Measurements from ENCODE around the gene SLC11A2. TPM values are rescaled to one million over a fixed set of nuclear protein-coding genes. Genes with fewer than 3 reads are reported as not detected.
A peak's percentile ranks its signal among the peaks of the same experiment; 100 is the strongest.

Gene SLC11A2
- total RNA-seq, 3 donors from 2014 or later (not counting 1 experiment from before 2014, with no cell fraction given), result 34.3 to 54.3 (median 42.7) TPM

GRCh38 chr12:51027342-51027835 lies 1.2 kb upstream of the SLC11A2 start:
- TF ChIP-seq CTCF (IDR thresholded peaks at IDR 0.05), result no peak
- peaks cover 0 to 4% of the 10 kb centered on the region in 2 donors for H3K27me3 Mint-ChIP-seq (ENCODE audit: low read depth in 2 of 2)
- H3K4me1 Mint-ChIP-seq, result peaks cover 24 to 33% of the 10 kb centered on the region in 2 donors
- H3K27ac Mint-ChIP-seq, result no peak overlapping the region
- H3K36me3 ChIP-seq (ENCODE audit: control insufficient read depth, insufficient read depth, low read length), result no peaks in the 10 kb centered on the region
- H3K36me3 Mint-ChIP-seq, result no peaks in the 10 kb centered on the region
- ATAC-seq (no peak), DNase-seq (no peak)
- WGBS (ENCODE audit: insufficient coverage), result 96% methylated on average over 15 of the region's 15 CpGs
- no peaks in the 10 kb centered on the region for H3K27me3 ChIP-seq (ENCODE audit: control insufficient read depth, insufficient read depth, low read length)
- H3K9me3 Mint-ChIP-seq, result no peaks in the 10 kb centered on the region
- H3K27ac ChIP-seq (ENCODE audit: low read length), result no peak overlapping the region
- no peaks in the 10 kb centered on the region for H3K9me3 ChIP-seq (ENCODE audit: control insufficient read depth, insufficient read depth, low read length)
- peaks cover 18% of the 10 kb centered on the region for H3K4me1 ChIP-seq (ENCODE audit: control insufficient read depth, insufficient read depth, low read length)
- peak overlapping the region; percentile 47 for H3K4me3 Mint-ChIP-seq
- intact Hi-C loops (cut with micrococcal nuclease), result loop anchor here (5.0 to 10.0 kb wide), 2 partner anchors 103 to 200 kb away; a partner anchor contains a TSS
- no peak overlapping the region for H3K4me3 ChIP-seq (ENCODE audit: low read length)

GRCh38 chr12:51025338-51025835 lies 797 bp downstream of the SLC11A2 start:
- ATAC-seq, result no peak
- intact Hi-C loops (cut with micrococcal nuclease), result loop anchor here (5.0 to 10.0 kb wide), 2 partner anchors 101 to 198 kb away; a partner anchor contains a TSS
- Histone ChIP-seq H3K27ac (ENCODE audit: low read length) (peak overlapping the region; percentile 56), H3K27me3 (ENCODE audit: control insufficient read depth, insufficient read depth, low read length) (no peaks in the 10 kb centered on the region), H3K36me3 (ENCODE audit: control insufficient read depth, insufficient read depth, low read length) (no peaks in the 10 kb centered on the region), H3K4me1 (ENCODE audit: control insufficient read depth, insufficient read depth, low read length) (peaks cover 30% of the 10 kb centered on the region), H3K9me3 (ENCODE audit: control insufficient read depth, insufficient read depth, low read length) (no peaks in the 10 kb centered on the region), H3K4me3 (ENCODE audit: low read length) (peak overlapping the region; percentile 75)
- no peaks in the 10 kb centered on the region for H3K36me3 Mint-ChIP-seq
- TF ChIP-seq CTCF (IDR thresholded peaks at IDR 0.05), result no peak
- H3K9me3 Mint-ChIP-seq, result no peaks in the 10 kb centered on the region
- DNase-seq, result no peak
- peak overlapping the region; percentile 88 to 97 for H3K27ac Mint-ChIP-seq
- 20% methylated on average over 9 of the region's 9 CpGs for WGBS (ENCODE audit: insufficient coverage)
- H3K4me1 Mint-ChIP-seq, result peaks cover 43 to 52% of the 10 kb centered on the region in 2 donors
- peaks cover 0 to 4% of the 10 kb centered on the region in 2 donors for H3K27me3 Mint-ChIP-seq (ENCODE audit: low read depth in 2 of 2)
- H3K4me3 Mint-ChIP-seq, result peak overlapping the region; percentile 98

GRCh38 chr12:51023625-51024382 lies 2.4 kb downstream of the SLC11A2 start:
- intact Hi-C loops (cut with micrococcal nuclease), result loop anchor here (10.0 kb wide), 1 partner anchor 99 kb away; a partner anchor contains a TSS
- Histone ChIP-seq H3K9me3 (ENCODE audit: control insufficient read depth, insufficient read depth, low read length) (no peaks in the 10 kb centered on the region), H3K4me1 (ENCODE audit: control insufficient read depth, insufficient read depth, low read length) (peaks cover 30% of the 10 kb centered on the region), H3K36me3 (ENCODE audit: control insufficient read depth, insufficient read depth, low read length) (no peaks in the 10 kb centered on the region), H3K4me3 (ENCODE audit: low read length) (no peak overlapping the region), H3K27ac (ENCODE audit: low read length) (no peak overlapping the region), H3K27me3 (ENCODE audit: control insufficient read depth, insufficient read depth, low read length) (no peaks in the 10 kb centered on the region)
- Mint-ChIP-seq H3K27ac (peak overlapping the region; percentile 88 to 97), H3K4me3 (peak overlapping the region; percentile 98), H3K27me3 (ENCODE audit: low read depth in 2 of 2) (peaks cover 0 to 2% of the 10 kb centered on the region in 2 donors), H3K9me3 (no peaks in the 10 kb centered on the region), H3K4me1 (peaks cover 43 to 52% of the 10 kb centered on the region in 2 donors), H3K36me3 (no peaks in the 10 kb centered on the region)
- 92% methylated on average over 4 of the region's 4 CpGs for WGBS (ENCODE audit: insufficient coverage)
- DNase-seq (peak in 1 of 2 donors; percentile 17), ATAC-seq (no peak)
- no peak for TF ChIP-seq CTCF (IDR thresholded peaks at IDR 0.05)
